Testis (tissue), 3 donors: Measurements from ENCODE around the gene FUT3. TPM values are rescaled to one million over a fixed set of nuclear protein-coding genes. Genes with fewer than 3 reads are reported as not detected.

Source experiments
- DNase-seq: peaks from one replicate; pipeline ENCODE4 v3.0.0-alpha.2; 2019
- H3K27ac ChIP-seq, 2 donors: fragments of 200-600 bp; sonication (generic); one replicate each; pipeline ENCODE4 v1.5.1; 2019
- H3K27me3 ChIP-seq: fragments of 200-600 bp; sonication (generic); one replicate; pipeline ENCODE4 v1.5.1; 2019
- H3K36me3 ChIP-seq: fragments of 200-600 bp; sonication (generic); one replicate; pipeline ENCODE4 v1.5.1; 2017; ENCODE audit warnings: low read depth; ENCODE audit errors: missing control alignments
- H3K4me1 ChIP-seq: fragments of 200-600 bp; sonication (generic); one replicate; pipeline ENCODE4 v1.5.1; 2019
- H3K4me3 ChIP-seq, 2 donors: fragments of 200-600 bp; sonication (generic); one replicate each; pipeline ENCODE4 v1.5.1; 2017 to 2019
- H3K9me3 ChIP-seq: fragments of 200-600 bp; sonication (generic); one replicate; pipeline ENCODE4 v1.5.1; 2017
- POLR2A ChIP-seq: fragments of 450-650 bp; IDR thresholded peaks from one replicate; pipeline ENCODE4 v1.6.1; 2017; ENCODE audit warnings: antibody characterized with exemption, mild to moderate bottlenecking, moderate library complexity
- WGBS, 2 donors: methylation state at CpG; one replicate each; pipeline ENCODE4 v1.1.5; 2018; 5-methylcytosine and 5-hydroxymethylcytosine counted together
- intact Hi-C: fragments of 100-400 bp; cut with DNase I; formaldehyde crosslinking; loops from one replicate; pipeline ENCODE4 v1.15.1; 2023; ENCODE audit warnings: low total_unique reads
- polyA plus RNA-seq: library from polyadenylated mRNA; stranded (reverse); fragments of 350-450 nt; fragmentation: Illumina TruSeq; extraction: RNeasy Lipid Tissue Mini Kit (QIAGEN cat#74804); gene quantifications from one replicate; pipeline ENCODE4 v1.2.3, GENCODE V29; 2014; ENCODE audit warnings: low read depth, low replicate concordance; ENCODE audit not compliant: insufficient read depth
- total RNA-seq, 2 donors: library from RNA; depleted of rRNA; stranded (reverse); fragments of >200 nt; gene quantifications; one replicate each; pipeline ENCODE4 v1.2.3, GENCODE V29; 2016
- TF ChIP-seq, protein P1 (sequence below), 3 experiments: fragments of 450-650 bp in 2 of 3; fragments of 200-600 bp in 1 of 3; sonication (generic) in 1 of 3; IDR thresholded peaks; one replicate each; pipeline ENCODE4 v1.5.1; 2016 to 2019; ENCODE audit warnings: antibody characterized with exemption in 3 of 3, mild to moderate bottlenecking in 2 of 3, moderate library complexity in 1 of 3

FUT3 gene
- total and polyA plus RNA-seq, 3 donors from 2014 or later = 1.1 to 4.4 (median 3.5) TPM

DNA sequence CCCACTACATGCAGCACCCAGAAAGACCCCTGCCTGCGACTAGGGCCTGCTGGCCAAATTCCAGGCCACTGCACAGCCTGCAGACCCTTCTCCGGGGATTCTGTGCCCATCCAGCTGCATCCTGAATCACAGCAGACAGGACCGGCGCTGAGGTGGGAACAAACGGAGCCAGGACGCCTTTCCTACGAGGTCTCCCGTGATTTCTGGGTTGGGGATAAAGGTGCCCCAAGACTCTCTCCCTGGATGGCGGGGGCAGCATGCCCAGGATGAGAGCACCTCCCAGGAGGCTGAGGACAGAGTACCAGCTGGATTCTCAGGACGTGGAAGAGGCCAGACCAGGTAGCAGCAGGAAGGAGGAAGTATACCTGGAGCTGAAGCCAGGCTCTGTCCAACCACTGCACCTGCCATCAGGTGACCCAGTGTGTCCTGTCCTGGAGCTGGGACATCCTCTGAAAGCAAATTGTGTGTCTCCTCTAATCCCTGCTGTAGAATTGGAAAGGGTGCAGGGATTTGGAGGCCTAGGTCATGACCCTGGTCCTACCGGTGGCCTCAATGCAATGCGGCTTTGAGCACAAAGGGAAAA is 22.5 kb upstream of the FUT3 start:
- no peaks in the 10 kb centered on the region for H3K36me3 ChIP-seq
- no peaks in the 10 kb centered on the region for H3K4me1 ChIP-seq
- H3K27me3 ChIP-seq = no peaks in the 10 kb centered on the region
- no peak overlapping the region for H3K4me3 ChIP-seq
- H3K9me3 ChIP-seq = no peaks in the 10 kb centered on the region
- DNase-seq = no peak
- intact Hi-C loops = no loop called here
- TF ChIP-seq POLR2A = no peak
- TF ChIP-seq, protein P1, sequence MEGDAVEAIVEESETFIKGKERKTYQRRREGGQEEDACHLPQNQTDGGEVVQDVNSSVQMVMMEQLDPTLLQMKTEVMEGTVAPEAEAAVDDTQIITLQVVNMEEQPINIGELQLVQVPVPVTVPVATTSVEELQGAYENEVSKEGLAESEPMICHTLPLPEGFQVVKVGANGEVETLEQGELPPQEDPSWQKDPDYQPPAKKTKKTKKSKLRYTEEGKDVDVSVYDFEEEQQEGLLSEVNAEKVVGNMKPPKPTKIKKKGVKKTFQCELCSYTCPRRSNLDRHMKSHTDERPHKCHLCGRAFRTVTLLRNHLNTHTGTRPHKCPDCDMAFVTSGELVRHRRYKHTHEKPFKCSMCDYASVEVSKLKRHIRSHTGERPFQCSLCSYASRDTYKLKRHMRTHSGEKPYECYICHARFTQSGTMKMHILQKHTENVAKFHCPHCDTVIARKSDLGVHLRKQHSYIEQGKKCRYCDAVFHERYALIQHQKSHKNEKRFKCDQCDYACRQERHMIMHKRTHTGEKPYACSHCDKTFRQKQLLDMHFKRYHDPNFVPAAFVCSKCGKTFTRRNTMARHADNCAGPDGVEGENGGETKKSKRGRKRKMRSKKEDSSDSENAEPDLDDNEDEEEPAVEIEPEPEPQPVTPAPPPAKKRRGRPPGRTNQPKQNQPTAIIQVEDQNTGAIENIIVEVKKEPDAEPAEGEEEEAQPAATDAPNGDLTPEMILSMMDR (IDR thresholded peaks at IDR 0.05) = no peak
- H3K27ac ChIP-seq = no peak overlapping the region
- WGBS, 2 donors = 90% methylated on average over 12 of the region's 12 CpGs

DNA sequence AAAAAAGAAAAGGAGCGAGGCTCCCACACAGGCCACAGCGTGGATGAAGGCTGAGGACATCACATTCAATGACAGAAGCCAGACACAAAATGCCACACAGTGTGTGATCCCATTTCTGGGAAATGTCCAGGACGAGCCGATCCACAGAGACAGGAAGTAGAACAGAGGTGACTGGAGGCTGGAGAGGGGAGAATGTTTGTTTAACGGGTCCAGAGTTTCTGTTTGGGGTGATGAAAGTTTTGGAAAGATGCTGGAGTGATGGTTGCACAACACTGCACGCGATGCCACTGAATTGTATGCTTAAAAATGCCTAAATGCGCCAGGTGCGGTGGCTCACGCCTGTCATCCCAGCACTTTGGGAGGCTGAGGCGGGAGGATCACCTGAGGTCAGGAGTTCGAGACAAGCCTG is 19.7 kb upstream of the FUT3 start:
- Histone ChIP-seq H3K27me3 (no peaks in the 10 kb centered on the region), H3K9me3 (no peaks in the 10 kb centered on the region), H3K4me1 (no peaks in the 10 kb centered on the region), H3K27ac (no peak overlapping the region), H3K36me3 (no peaks in the 10 kb centered on the region), H3K4me3 (no peak overlapping the region)
- 86 to 87% methylated on average over 11 to 12 of the region's 12 CpGs for WGBS, 2 donors
- no peak for DNase-seq
- intact Hi-C loops = no loop called here
- TF ChIP-seq, protein P1 (IDR thresholded peaks at IDR 0.05) = no peak
- TF ChIP-seq POLR2A = no peak

- no peak for DNase-seq
- no peak overlapping the region for H3K4me3 ChIP-seq
- WGBS, 2 donors = 80 to 86% methylated on average over 19 to 31 of the region's 31 CpGs
- intact Hi-C loops = no loop called here
- no peaks in the 10 kb centered on the region for H3K9me3 ChIP-seq
- H3K27me3 ChIP-seq = no peaks in the 10 kb centered on the region
- no peaks in the 10 kb centered on the region for H3K36me3 ChIP-seq
- no peaks in the 10 kb centered on the region for H3K4me1 ChIP-seq
- no peak overlapping the region for H3K27ac ChIP-seq
- TF ChIP-seq, protein P1 (IDR thresholded peaks at IDR 0.05) = no peak
- no peak for TF ChIP-seq POLR2A
Observed at GRCh38 chr19:5867201-5868136, 16.2 kb upstream of the FUT3 start.

- H3K27ac ChIP-seq = no peak overlapping the region
- H3K27me3 ChIP-seq = no peaks in the 10 kb centered on the region
- H3K4me1 ChIP-seq = no peaks in the 10 kb centered on the region
- H3K4me3 ChIP-seq = no peak overlapping the region
- H3K36me3 ChIP-seq = no peaks in the 10 kb centered on the region
- intact Hi-C loops = no loop called here
- no peaks in the 10 kb centered on the region for H3K9me3 ChIP-seq
- TF ChIP-seq POLR2A = no peak
- TF ChIP-seq, protein P1 (IDR thresholded peaks at IDR 0.05) = no peak
- no peak for DNase-seq
- WGBS, 2 donors = 72% methylated on average over 11 of the region's 11 CpGs; no CpG with 5 or more reads in 1 of the 2 donors
Observed at GRCh38 chr19:5865772-5866171, 14.5 kb upstream of the FUT3 start.
